ENCODE measurements around the gene RANBP17. TPM values are rescaled to one million over a fixed set of nuclear protein-coding genes. Genes with fewer than 3 reads are reported as not detected.
"Not testable (repeated sequence)": the region's sequence is repeated elsewhere in the genome, so short reads cannot be mapped to it uniquely, and the experiment has no call there.

RANBP17 gene
- total RNA-seq, 2 experiments from 2014 or later = not detected

DNA sequence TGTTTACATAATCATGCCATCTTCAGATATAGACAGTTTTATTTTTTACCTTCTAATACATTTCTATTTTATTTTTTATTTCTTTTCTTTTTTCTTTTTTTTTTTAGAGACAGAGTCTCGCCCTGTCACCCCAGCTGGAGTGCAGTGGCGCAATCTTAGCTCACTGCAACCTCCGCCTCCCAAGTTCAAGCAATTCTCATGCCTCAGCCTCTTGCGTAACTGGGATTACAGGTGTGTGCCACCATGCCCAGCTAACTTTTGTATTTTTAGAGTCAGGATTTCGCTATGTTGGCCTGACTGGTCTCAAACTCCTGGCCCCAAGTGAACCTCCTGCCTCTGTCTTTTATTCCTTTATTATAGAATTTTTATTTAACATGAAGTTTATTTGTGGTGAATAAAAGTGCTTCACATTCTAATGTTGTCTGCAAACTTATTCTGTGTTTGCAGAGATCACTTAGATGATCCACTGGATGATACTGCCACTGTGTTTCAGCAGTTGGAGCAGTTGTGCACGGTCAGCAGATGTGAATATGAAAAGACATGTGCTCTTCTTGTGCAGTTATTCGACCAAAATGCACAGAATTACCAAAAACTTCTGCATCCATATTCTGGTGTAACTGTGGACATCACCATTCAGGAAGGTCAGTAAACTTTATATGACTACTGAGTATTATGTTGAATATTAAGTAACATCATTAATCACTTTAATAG, 62.2 kb downstream of the RANBP17 start:
- no peak for DNase-seq
- TF ChIP-seq, protein P1, sequence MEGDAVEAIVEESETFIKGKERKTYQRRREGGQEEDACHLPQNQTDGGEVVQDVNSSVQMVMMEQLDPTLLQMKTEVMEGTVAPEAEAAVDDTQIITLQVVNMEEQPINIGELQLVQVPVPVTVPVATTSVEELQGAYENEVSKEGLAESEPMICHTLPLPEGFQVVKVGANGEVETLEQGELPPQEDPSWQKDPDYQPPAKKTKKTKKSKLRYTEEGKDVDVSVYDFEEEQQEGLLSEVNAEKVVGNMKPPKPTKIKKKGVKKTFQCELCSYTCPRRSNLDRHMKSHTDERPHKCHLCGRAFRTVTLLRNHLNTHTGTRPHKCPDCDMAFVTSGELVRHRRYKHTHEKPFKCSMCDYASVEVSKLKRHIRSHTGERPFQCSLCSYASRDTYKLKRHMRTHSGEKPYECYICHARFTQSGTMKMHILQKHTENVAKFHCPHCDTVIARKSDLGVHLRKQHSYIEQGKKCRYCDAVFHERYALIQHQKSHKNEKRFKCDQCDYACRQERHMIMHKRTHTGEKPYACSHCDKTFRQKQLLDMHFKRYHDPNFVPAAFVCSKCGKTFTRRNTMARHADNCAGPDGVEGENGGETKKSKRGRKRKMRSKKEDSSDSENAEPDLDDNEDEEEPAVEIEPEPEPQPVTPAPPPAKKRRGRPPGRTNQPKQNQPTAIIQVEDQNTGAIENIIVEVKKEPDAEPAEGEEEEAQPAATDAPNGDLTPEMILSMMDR (IDR thresholded peaks at IDR 0.05) = no peak
- intact Hi-C loops (cut with micrococcal nuclease) = no loop called here
- H3K9me3 Mint-ChIP-seq = no peaks in the 10 kb centered on the region
- H3K36me3 Mint-ChIP-seq (ENCODE audit: low read depth) = no peaks in the 10 kb centered on the region
- ChIA-PET CTCF (no interaction called here), POLR2A (no interaction called here)
- H3K4me3 Mint-ChIP-seq = no peak overlapping the region
- no peak for ATAC-seq
- no peak overlapping the region for H3K27ac Mint-ChIP-seq
- H3K4me1 Mint-ChIP-seq (ENCODE audit: low read depth) = no peaks in the 10 kb centered on the region
- H3K27me3 Mint-ChIP-seq = no peaks in the 10 kb centered on the region

DNA sequence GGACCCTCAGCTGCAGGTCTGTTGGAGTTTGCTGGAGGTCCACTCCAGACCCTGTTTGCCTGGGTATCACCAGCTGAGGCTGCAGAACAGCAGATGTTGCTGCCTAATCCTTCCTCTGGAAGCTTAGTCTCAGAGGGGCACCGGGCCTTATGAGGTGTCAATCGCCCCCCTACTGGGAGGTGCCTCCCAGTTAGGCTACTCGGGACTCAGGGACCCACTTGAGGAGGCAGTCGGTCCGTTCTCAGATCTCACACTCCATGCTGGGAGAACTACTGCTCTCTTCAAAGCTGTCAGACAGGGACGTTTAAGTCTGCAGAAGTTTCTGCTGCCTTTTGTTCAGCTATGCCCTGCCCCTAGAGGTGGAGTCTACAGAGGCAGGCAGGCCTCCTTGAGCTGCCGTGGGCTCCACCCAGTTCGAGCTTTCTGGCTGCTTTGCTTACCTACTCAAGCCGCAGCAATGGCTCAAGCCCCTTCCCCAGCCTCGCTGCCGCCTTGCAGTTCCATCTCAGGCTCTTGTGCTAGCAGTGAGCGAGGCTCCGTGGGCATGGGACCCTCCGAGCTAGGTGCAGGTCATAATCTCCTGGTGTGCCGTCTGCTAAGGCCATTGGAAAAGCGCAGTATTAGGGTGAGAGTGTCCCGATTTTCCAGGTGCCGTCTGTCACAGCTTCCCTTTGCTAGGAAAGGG, 73.9 kb downstream of the RANBP17 start:
- CTCF ChIA-PET; intact Hi-C loops (cut with micrococcal nuclease); H3K36me3 Mint-ChIP-seq (ENCODE audit: low read depth); DNase-seq; H3K4me3 Mint-ChIP-seq; H3K27ac Mint-ChIP-seq; POLR2A ChIA-PET; H3K4me1 Mint-ChIP-seq (ENCODE audit: low read depth); H3K9me3 Mint-ChIP-seq; ATAC-seq; H3K27me3 Mint-ChIP-seq: not testable (repeated sequence)

DNA sequence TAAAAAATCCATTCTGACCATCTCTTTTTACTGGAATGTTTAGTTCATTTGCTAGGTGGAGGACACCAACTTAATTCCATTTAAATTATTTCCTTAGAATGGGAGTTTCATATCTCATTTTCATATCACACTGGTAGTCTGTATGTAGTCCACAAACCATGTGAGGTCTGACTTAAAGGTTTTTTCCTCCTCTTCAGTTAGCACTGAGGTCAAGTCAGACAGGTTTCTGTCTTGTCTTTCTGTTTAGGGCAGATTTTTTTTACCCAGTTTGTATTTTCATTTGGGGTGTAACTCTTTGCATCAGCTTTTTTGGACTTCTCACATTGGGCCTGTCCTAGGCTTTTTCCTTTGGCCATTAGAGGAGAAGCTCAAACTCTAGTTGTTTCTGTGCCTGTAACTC, 75.3 kb downstream of the RANBP17 start:
- H3K4me1 Mint-ChIP-seq (ENCODE audit: low read depth) = no peaks in the 10 kb centered on the region
- no peak overlapping the region for H3K4me3 Mint-ChIP-seq
- no peaks in the 10 kb centered on the region for H3K36me3 Mint-ChIP-seq (ENCODE audit: low read depth)
- intact Hi-C loops (cut with micrococcal nuclease) = no loop called here
- H3K27me3 Mint-ChIP-seq = peaks cover 1% of the 10 kb centered on the region
- POLR2A ChIA-PET = interaction anchor here (0.7 kb wide), 1 partner anchor 55 kb away, joined by 3 read pairs; no protein-coding TSS in a partner anchor
- TF ChIP-seq, protein P1 (IDR thresholded peaks at IDR 0.05) = no peak
- no peaks in the 10 kb centered on the region for H3K9me3 Mint-ChIP-seq
- ATAC-seq = no peak
- no peak for DNase-seq
- CTCF ChIA-PET = no interaction called here
- no peak overlapping the region for H3K27ac Mint-ChIP-seq

DNA sequence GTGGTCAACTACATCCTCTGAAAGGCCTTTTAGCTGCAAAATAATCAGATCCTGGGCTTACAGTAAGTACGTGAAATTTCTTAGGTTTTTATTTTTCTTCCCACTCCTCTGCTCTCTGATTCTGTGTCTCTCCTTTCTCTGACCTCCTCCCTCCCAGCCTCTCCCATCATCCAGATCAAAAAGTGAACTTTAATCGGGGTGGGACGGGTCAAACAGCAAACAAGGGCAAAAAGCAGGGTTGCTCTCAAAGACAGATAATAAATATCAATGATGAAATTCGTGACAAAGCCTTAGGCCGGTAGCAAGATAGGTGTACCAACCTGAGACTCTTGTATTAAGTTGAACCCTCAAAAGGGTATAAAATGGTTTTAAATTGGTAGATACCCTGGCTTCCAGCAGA, 76.1 kb downstream of the RANBP17 start:
- no peaks in the 10 kb centered on the region for H3K9me3 Mint-ChIP-seq
- no peak overlapping the region for H3K4me3 Mint-ChIP-seq
- H3K36me3 Mint-ChIP-seq (ENCODE audit: low read depth) = no peaks in the 10 kb centered on the region
- ChIA-PET CTCF (no interaction called here), POLR2A (no interaction called here)
- TF ChIP-seq, protein P1 (IDR thresholded peaks at IDR 0.05) = no peak
- H3K4me1 Mint-ChIP-seq (ENCODE audit: low read depth) = no peaks in the 10 kb centered on the region
- intact Hi-C loops (cut with micrococcal nuclease) = no loop called here
- no peak for DNase-seq
- H3K27me3 Mint-ChIP-seq = no peaks in the 10 kb centered on the region
- no peak for ATAC-seq
- H3K27ac Mint-ChIP-seq = no peak overlapping the region

DNA sequence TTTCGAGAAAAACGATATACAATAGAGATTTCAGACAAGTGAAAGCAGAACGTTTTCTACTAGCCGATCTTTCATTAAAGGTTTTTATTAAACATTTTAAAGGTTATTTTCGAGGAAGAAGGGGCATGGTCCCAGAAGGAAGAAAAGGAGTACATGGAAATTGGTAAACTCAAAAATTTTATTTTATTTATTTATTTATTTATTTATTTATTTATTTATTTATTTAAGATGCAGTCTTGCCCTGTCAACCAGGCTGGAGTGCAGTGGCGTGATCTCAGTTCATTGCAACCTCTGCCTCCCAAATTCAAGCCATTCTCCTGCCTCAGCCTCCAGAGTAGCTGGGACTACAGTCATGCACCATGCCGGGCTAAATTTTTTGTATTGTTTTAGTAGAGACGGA, 77.4 kb downstream of the RANBP17 start:
- ATAC-seq (no peak), DNase-seq (no peak)
- TF ChIP-seq, protein P1 (IDR thresholded peaks at IDR 0.05) = no peak
- POLR2A ChIA-PET = no interaction called here
- Mint-ChIP-seq H3K36me3 (ENCODE audit: low read depth) (no peaks in the 10 kb centered on the region), H3K27ac (no peak overlapping the region), H3K9me3 (no peaks in the 10 kb centered on the region), H3K27me3 (no peaks in the 10 kb centered on the region), H3K4me1 (ENCODE audit: low read depth) (no peaks in the 10 kb centered on the region), H3K4me3 (no peak overlapping the region)
- CTCF ChIA-PET = no interaction called here
- intact Hi-C loops (cut with micrococcal nuclease) = no loop called here

Data from activated CD8-positive, alpha-beta T cell treated with anti-CD3 and anti-CD28 coated beads for 36 hours (primary cell).